Ascending aorta (tissue), 2 donors: ENCODE measurements around the gene MLLT10. TPM values are rescaled to one million over a fixed set of nuclear protein-coding genes. Genes with fewer than 3 reads are reported as not detected.

Source experiments
- DNase-seq, 2 donors: peaks; one replicate each; pipeline ENCODE4 v3.0.0-alpha.2; 2019; ENCODE audit warnings: low spot score in 2 of 2
- H3K27ac ChIP-seq, 2 donors: fragments of 200-600 bp; sonication (generic); one replicate each; pipeline ENCODE4 v1.5.1; 2016 to 2017; ENCODE audit warnings: mild to moderate bottlenecking in 1 of 2
- H3K27me3 ChIP-seq: fragments of 200-600 bp; sonication (generic); one replicate; pipeline ENCODE4 v1.5.1; 2017
- H3K36me3 ChIP-seq, 2 donors: fragments of 200-600 bp; sonication (generic); one replicate each; pipeline ENCODE4 v1.5.1; 2016
- H3K4me1 ChIP-seq, 2 donors: fragments of 200-600 bp; sonication (generic); one replicate each; pipeline ENCODE4 v1.5.1; 2016 to 2017; ENCODE audit warnings: mild to moderate bottlenecking in 1 of 2
- H3K4me3 ChIP-seq, 2 donors: fragments of 200-600 bp; sonication (generic); one replicate each; pipeline ENCODE4 v1.5.1; 2016 to 2017; ENCODE audit warnings: mild to moderate bottlenecking in 1 of 2
- H3K9me3 ChIP-seq, 2 donors: fragments of 200-600 bp; sonication (generic); one replicate each; pipeline ENCODE4 v1.5.1; 2016
- CTCF ChIP-seq, 3 experiments: fragments of 200-600 bp in 2 of 3; fragments of 450-650 bp in 1 of 3; sonication (generic) in 2 of 3; IDR thresholded peaks; one replicate each; pipeline ENCODE4 v1.5.1; 2016 to 2019; ENCODE audit warnings: antibody characterized with exemption in 3 of 3, mild to moderate bottlenecking in 1 of 3, moderate library complexity in 1 of 3
- intact Hi-C: fragments of 100-400 bp; cut with DNase I; formaldehyde crosslinking; loops from one replicate; pipeline ENCODE4 v1.15.1; 2023
- total RNA-seq: library from RNA; depleted of rRNA; stranded (reverse); fragments of >200 nt; gene quantifications from one replicate; pipeline ENCODE4 v1.1.0, GENCODE V29; 2016

The MLLT10 gene
- total RNA-seq, 1 donor from 2014 or later, result 16.3 TPM

- Histone ChIP-seq H3K4me1 (no peaks in the 10 kb centered on the region), H3K27ac (no peak overlapping the region), H3K4me3 (no peak overlapping the region), H3K27me3 (no peaks in the 10 kb centered on the region), H3K36me3 (peaks cover 0 to 4% of the 10 kb centered on the region in 2 donors), H3K9me3 (no peaks in the 10 kb centered on the region)
- no peak for DNase-seq
- no peak for TF ChIP-seq CTCF (IDR thresholded peaks at IDR 0.05)
- intact Hi-C loops, result no loop called here
Measured at GRCh38 chr10:21688009-21688332, 153.9 kb downstream of the MLLT10 start.

- Histone ChIP-seq H3K36me3 (no peaks in the 10 kb centered on the region), H3K9me3 (no peaks in the 10 kb centered on the region), H3K4me1 (no peaks in the 10 kb centered on the region), H3K27ac (no peak overlapping the region), H3K27me3 (no peaks in the 10 kb centered on the region), H3K4me3 (no peak overlapping the region)
- TF ChIP-seq CTCF (IDR thresholded peaks at IDR 0.05), result no peak
- intact Hi-C loops, result no loop called here
- DNase-seq, result no peak
Measured at GRCh38 chr10:21688870-21689269, 154.8 kb downstream of the MLLT10 start.

- no peaks in the 10 kb centered on the region for H3K36me3 ChIP-seq
- H3K4me1 ChIP-seq, result no peaks in the 10 kb centered on the region
- H3K27me3 ChIP-seq, result no peaks in the 10 kb centered on the region
- TF ChIP-seq CTCF (IDR thresholded peaks at IDR 0.05), result no peak
- no peak overlapping the region for H3K4me3 ChIP-seq
- intact Hi-C loops, result no loop called here
- H3K9me3 ChIP-seq, result no peaks in the 10 kb centered on the region
- no peak for DNase-seq
- no peak overlapping the region for H3K27ac ChIP-seq
Measured at GRCh38 chr10:21689881-21690280, 155.8 kb downstream of the MLLT10 start.

- Histone ChIP-seq H3K27ac (no peak overlapping the region), H3K36me3 (no peaks in the 10 kb centered on the region), H3K4me1 (no peaks in the 10 kb centered on the region), H3K9me3 (no peaks in the 10 kb centered on the region), H3K4me3 (no peak overlapping the region), H3K27me3 (no peaks in the 10 kb centered on the region)
- intact Hi-C loops, result no loop called here
- DNase-seq, result no peak
- no peak for TF ChIP-seq CTCF (IDR thresholded peaks at IDR 0.05)
Measured at GRCh38 chr10:21692916-21693315, 158.9 kb downstream of the MLLT10 start.

- Histone ChIP-seq H3K9me3 (no peaks in the 10 kb centered on the region), H3K27me3 (no peaks in the 10 kb centered on the region), H3K36me3 (no peaks in the 10 kb centered on the region), H3K4me3 (no peak overlapping the region), H3K4me1 (no peaks in the 10 kb centered on the region), H3K27ac (no peak overlapping the region)
- no peak for TF ChIP-seq CTCF (IDR thresholded peaks at IDR 0.05)
- no peak for DNase-seq
- intact Hi-C loops, result no loop called here
Measured at GRCh38 chr10:21693418-21693817, 159.4 kb downstream of the MLLT10 start.

- intact Hi-C loops, result no loop called here
- no peak overlapping the region for H3K27ac ChIP-seq
- TF ChIP-seq CTCF (IDR thresholded peaks at IDR 0.05), result no peak
- peaks cover 0 to 4% of the 10 kb centered on the region in 2 donors for H3K9me3 ChIP-seq
- peaks cover 0 to 3% of the 10 kb centered on the region in 2 donors for H3K36me3 ChIP-seq
- no peaks in the 10 kb centered on the region for H3K4me1 ChIP-seq
- no peak for DNase-seq
- H3K27me3 ChIP-seq, result no peaks in the 10 kb centered on the region
- no peak overlapping the region for H3K4me3 ChIP-seq
Measured at GRCh38 chr10:21694631-21695030, 160.6 kb downstream of the MLLT10 start.
